HEK293T (cell line): ENCODE results near the gene NPPC.

Experiments used
- CTCF ChIA-PET: fragments of 350-600 bp; formaldehyde crosslinking; extraction: SDS; loops from one replicate; lab custom pipeline; 2021; ENCODE audit warnings: antibody characterized with exemption, inconsistent platforms; lab: Yijun Ruan, JAX
- POLR2A ChIA-PET: fragments of 350-600 bp; formaldehyde crosslinking; extraction: SDS; loops from one replicate; lab custom pipeline; 2020; ENCODE audit warnings: antibody characterized with exemption, inconsistent platforms; lab: Yijun Ruan, JAX
- DNase-seq: peaks from one replicate; pipeline ENCODE4 v3.0.0; 2012; ENCODE audit warnings: mixed read lengths; ENCODE audit errors: extremely low spot score
- ARNT ChIP-seq: fragments of 450-650 bp; IDR thresholded peaks from 2 replicates; pipeline ENCODE4 v1.6.1; 2017; ENCODE audit warnings: mild to moderate bottlenecking
- BHLHE40 ChIP-seq: fragments of 450-650 bp; IDR thresholded peaks from 2 replicates; pipeline ENCODE4 v1.6.1; 2016; ENCODE audit warnings: mild to moderate bottlenecking, moderate library complexity, borderline replicate concordance
- CTBP1 ChIP-seq: fragments of 450-650 bp; IDR thresholded peaks from 2 replicates; pipeline ENCODE4 v1.6.1; 2016; ENCODE audit warnings: borderline replicate concordance
- ELF4 ChIP-seq: fragments of 450-650 bp; IDR thresholded peaks from 2 replicates; pipeline ENCODE4 v1.6.1; 2017; ENCODE audit warnings: antibody characterized with exemption
- FOXA1 ChIP-seq: fragments of 450-650 bp; IDR thresholded peaks from 2 replicates; pipeline ENCODE4 v1.6.1; 2016; ENCODE audit warnings: mild to moderate bottlenecking
- FOXK2 ChIP-seq: fragments of 450-650 bp; IDR thresholded peaks from 2 replicates; pipeline ENCODE4 v1.6.1; 2016; ENCODE audit warnings: mild to moderate bottlenecking
- FOXM1 ChIP-seq: fragments of 450-650 bp; IDR thresholded peaks from 2 replicates; pipeline ENCODE4 v1.6.1; 2017; ENCODE audit warnings: mild to moderate bottlenecking, borderline replicate concordance
- HDGF ChIP-seq: fragments of 450-650 bp; IDR thresholded peaks from 2 replicates; pipeline ENCODE4 v1.6.1; 2017; ENCODE audit warnings: antibody characterized with exemption, borderline replicate concordance
- L3MBTL2 ChIP-seq: fragments of 450-650 bp; conservative IDR thresholded peaks from 2 replicates; pipeline ENCODE4 v1.6.1; 2016; ENCODE audit warnings: mild to moderate bottlenecking
- LEF1 ChIP-seq: fragments of 450-650 bp; IDR thresholded peaks from 2 replicates; pipeline ENCODE4 v1.6.1; 2017; ENCODE audit warnings: mild to moderate bottlenecking, borderline replicate concordance
- NFRKB ChIP-seq: fragments of 450-650 bp; IDR thresholded peaks from 2 replicates; pipeline ENCODE4 v1.6.1; 2016; ENCODE audit warnings: mild to moderate bottlenecking, moderate library complexity
- SP1 ChIP-seq: fragments of 450-650 bp; IDR thresholded peaks from 2 replicates; pipeline ENCODE4 v1.6.1; 2017
- SUZ12 ChIP-seq: fragments of 450-650 bp; IDR thresholded peaks from 2 replicates; pipeline ENCODE4 v1.6.1; 2016; ENCODE audit warnings: mild to moderate bottlenecking
- TARDBP ChIP-seq: fragments of 450-650 bp; IDR thresholded peaks from 2 replicates; pipeline ENCODE4 v1.6.1; 2016
- ZNF384 ChIP-seq: fragments of 450-650 bp; IDR thresholded peaks from 2 replicates; pipeline ENCODE4 v1.6.1; 2016
- TF ChIP-seq, protein P1 (sequence below): fragments of 450-650 bp; IDR thresholded peaks from 2 replicates; pipeline ENCODE4 v1.6.1; 2016

NPPC gene

DNA sequence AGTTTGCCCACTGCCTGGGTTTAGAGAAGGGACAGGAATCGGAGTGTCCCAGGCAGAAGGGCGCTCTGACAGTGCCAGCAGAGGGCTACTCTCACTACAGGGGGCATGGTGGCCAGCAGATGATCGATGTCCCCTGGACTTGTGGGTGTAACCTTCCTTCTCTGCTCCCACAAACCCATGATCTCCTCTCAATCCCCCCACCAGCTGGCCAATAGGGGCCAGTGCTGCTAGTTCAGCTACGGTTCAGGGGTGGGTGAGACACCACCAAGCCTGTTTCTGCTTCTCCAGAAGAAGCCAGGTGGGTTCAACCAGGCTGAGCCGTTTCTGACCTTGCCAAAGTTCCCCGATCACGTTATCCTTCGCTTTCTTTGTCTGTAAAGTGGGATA is 1.3 kb downstream of the NPPC start:
- ChIA-PET POLR2A (interaction anchor here (0.8 to 1.1 kb wide), 2 partner anchors 10 to 216 kb away, joined by 3 read pairs; no protein-coding TSS in a partner anchor), CTCF (interaction anchor here (0.7 to 2.5 kb wide), 8 partner anchors 16 to 402 kb away, joined by 3 to 10 read pairs (median 4); no protein-coding TSS in a partner anchor)
- TF ChIP-seq SUZ12 (no peak), ELF4 (no peak), BHLHE40 (no peak), FOXK2 (no peak), SP1 (no peak), ZNF384 (no peak), NFRKB (no peak), FOXM1 (no peak), ARNT (no peak), LEF1 (no peak), TARDBP (no peak), FOXA1 (no peak), CTBP1 (no peak), L3MBTL2 (no peak)
- TF ChIP-seq, protein P1, sequence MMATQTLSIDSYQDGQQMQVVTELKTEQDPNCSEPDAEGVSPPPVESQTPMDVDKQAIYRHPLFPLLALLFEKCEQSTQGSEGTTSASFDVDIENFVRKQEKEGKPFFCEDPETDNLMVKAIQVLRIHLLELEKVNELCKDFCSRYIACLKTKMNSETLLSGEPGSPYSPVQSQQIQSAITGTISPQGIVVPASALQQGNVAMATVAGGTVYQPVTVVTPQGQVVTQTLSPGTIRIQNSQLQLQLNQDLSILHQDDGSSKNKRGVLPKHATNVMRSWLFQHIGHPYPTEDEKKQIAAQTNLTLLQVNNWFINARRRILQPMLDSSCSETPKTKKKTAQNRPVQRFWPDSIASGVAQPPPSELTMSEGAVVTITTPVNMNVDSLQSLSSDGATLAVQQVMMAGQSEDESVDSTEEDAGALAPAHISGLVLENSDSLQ, result no peak
- DNase-seq, result no peak

DNA sequence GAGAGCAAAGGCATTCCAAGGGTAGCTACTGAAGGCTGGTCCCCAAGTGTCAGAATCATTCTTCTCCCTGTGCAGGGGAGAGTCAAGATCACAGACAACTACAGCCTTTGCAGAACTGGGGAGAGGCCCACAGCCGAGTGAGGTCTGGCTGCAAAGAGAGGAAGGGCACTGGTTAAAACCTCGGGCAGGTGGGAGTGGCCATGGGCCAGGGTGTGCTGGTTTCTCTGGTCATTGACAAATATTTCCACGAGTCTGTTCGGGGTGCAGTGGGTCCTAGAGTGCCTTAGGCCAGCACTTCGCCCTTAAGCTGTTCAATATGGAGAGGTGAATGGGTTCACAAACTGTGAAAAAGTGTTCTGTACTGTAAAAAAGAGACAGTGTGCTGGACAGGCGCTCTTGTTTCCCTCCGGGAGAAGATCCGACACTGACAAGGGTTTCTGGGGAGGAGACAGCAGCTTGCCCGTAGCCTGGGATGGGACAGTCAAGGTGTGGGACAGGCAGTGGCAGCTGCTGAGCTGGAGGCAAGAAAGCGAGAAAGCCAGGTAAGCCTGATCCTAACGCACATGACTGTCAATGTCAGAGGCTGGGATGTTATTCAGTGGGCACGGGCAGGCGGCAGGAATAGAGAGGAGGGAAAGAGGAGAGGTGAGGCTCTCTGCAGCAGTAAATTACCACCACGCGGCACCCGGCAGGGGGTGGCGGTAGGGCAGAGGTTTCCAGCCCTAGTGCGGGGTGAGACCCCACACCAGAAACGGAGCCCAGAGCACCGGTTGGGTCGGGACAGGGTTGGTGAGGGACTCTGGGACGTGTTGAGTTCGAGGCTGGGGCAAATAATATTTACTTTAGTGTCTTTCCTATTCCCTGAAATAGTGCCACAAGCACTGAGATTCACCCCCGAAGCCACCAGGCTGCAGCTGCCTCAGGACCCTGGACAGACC is 2.0 kb downstream of the NPPC start:
- POLR2A ChIA-PET, result interaction anchor here (0.8 to 1.1 kb wide), 2 partner anchors 11 to 217 kb away, joined by 3 read pairs; no protein-coding TSS in a partner anchor
- CTCF ChIA-PET, result interaction anchor here (0.7 to 2.5 kb wide), 7 partner anchors 18 to 403 kb away, joined by 3 to 10 read pairs (median 4); no protein-coding TSS in a partner anchor
- no peak for DNase-seq
- no peak for TF ChIP-seq TARDBP
- TF ChIP-seq, protein P1, result no peak
- TF ChIP-seq BHLHE40, result no peak
- no peak for TF ChIP-seq CTBP1
- no peak for TF ChIP-seq ELF4
- no peak for TF ChIP-seq HDGF
- TF ChIP-seq LEF1, result no peak
- no peak for TF ChIP-seq SP1
- no peak for TF ChIP-seq ARNT
- no peak for TF ChIP-seq FOXM1
- no peak for TF ChIP-seq ZNF384
- no peak for TF ChIP-seq SUZ12
- no peak for TF ChIP-seq NFRKB
- no peak for TF ChIP-seq L3MBTL2
- no peak for TF ChIP-seq FOXK2
- no peak for TF ChIP-seq FOXA1

DNA sequence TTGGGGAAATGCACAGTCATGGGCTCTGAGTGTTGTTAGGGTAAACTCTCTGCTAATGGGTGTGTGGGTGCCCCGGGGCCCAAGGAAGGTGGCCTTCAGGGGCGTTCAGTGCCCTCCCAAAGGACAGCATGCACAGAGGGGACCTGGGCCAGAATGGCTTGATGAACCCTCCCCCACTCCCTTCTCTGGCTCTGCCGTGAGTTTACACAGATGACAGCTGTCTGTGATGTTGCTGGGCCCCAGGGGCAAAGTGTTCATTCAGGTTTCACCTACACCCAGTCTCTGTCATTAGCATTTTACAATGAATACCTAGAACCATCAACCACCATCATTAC is 3.2 kb downstream of the NPPC start:
- ChIA-PET CTCF (interaction anchor here (1.5 kb wide), 1 partner anchor 16 kb away, joined by 4 read pairs; no protein-coding TSS in a partner anchor), POLR2A (no interaction called here)
- no peak for DNase-seq
- TF ChIP-seq, protein P1, result no peak
- TF ChIP-seq FOXA1, result no peak

DNA sequence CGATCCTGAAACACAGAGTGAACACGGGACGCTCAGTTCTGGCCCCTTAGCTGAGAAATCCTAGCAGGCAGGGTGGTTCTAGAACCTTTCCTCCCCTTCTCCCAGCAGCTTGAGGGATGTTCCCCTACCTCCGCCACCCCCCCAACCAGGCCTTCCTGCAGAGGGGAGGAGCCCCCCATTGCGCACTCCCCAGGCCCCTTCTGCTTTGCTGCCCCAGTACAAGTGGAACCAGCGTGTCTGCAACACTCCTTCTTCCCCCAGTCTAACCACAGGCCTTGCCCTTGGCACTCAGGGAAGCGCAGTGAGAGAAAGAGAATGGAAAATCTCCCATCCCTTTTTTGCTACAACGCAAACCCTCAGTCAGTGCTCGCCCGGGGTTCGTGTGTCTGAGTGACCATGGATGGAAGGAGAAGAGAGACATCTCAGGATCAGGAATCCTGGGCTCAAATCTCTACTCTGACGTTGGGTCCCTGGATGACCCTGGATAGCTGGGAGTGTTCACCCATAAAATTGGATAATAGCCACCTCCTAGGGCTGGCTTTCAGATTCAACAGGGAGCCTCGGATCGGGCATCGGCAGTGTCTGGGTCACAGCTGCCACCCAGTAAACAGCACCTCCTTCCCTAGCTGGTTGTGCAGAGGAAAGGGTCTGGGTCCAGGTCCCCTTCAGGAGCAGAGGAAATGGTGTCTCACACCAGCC is 3.7 kb downstream of the NPPC start:
- TF ChIP-seq ZNF384 (no peak), FOXK2 (no peak), NFRKB (no peak), L3MBTL2 (no peak), ELF4 (no peak), ARNT (no peak), SUZ12 (no peak), HDGF (no peak), CTBP1 (no peak), FOXA1 (no peak), FOXM1 (no peak), TARDBP (no peak), SP1 (no peak), LEF1 (no peak), BHLHE40 (no peak)
- TF ChIP-seq, protein P1, result no peak
- POLR2A ChIA-PET, result no interaction called here
- no peak for DNase-seq
- CTCF ChIA-PET, result interaction anchor here (1.0 to 1.9 kb wide), 3 partner anchors 8 to 21 kb away, joined by 4 to 7 read pairs (median 5); no protein-coding TSS in a partner anchor

DNA sequence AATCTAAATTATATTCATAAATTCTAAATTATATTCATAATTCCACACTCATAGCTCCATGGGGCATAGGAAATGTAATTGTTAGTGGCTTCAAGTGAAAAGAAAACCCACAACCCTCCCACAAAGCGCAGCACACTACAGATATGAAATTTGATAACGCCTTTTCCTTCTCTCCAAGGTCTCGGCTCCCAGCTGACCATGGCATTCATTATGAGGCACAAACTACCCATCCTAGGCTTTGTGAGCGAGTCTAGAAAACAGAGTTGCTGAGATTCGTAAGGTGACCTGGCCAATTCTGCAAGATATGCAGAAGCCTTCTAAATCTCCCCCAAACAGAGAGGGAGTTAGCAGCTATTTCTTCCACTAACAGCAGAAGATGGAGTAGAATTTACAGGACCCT is 5.4 kb downstream of the NPPC start:
- TF ChIP-seq ELF4, result no peak
- no peak for TF ChIP-seq BHLHE40
- TF ChIP-seq SUZ12, result no peak
- TF ChIP-seq FOXA1, result no peak
- no peak for TF ChIP-seq NFRKB
- no peak for TF ChIP-seq ZNF384
- no peak for TF ChIP-seq SP1
- TF ChIP-seq HDGF, result no peak
- no peak for TF ChIP-seq LEF1
- TF ChIP-seq, protein P1, result no peak
- TF ChIP-seq FOXK2, result no peak
- no peak for TF ChIP-seq FOXM1
- TF ChIP-seq ARNT, result no peak
- no peak for TF ChIP-seq TARDBP
- no peak for TF ChIP-seq L3MBTL2
- no peak for TF ChIP-seq CTBP1
- ChIA-PET CTCF (interaction anchor here (0.6 to 1.9 kb wide), 2 partner anchors 9 to 265 kb away, joined by 4 to 7 read pairs; no protein-coding TSS in a partner anchor), POLR2A (no interaction called here)
- no peak for DNase-seq
